Hematopoietic multipotent progenitor cell treated with erythropoietin and hydrocortisone succinate and interleukin-3 and kit ligand, for 8 days (in vitro differentiated cells): ENCODE measurements around the gene VPS50.
"Not testable (repeated sequence)": the region's sequence is repeated elsewhere in the genome, so short reads cannot be mapped to it uniquely, and the experiment has no call there.

Experiments
- DNase-seq: peaks from one replicate; pipeline ENCODE4 v3.0.0-alpha.2; 2015

Gene VPS50

DNA sequence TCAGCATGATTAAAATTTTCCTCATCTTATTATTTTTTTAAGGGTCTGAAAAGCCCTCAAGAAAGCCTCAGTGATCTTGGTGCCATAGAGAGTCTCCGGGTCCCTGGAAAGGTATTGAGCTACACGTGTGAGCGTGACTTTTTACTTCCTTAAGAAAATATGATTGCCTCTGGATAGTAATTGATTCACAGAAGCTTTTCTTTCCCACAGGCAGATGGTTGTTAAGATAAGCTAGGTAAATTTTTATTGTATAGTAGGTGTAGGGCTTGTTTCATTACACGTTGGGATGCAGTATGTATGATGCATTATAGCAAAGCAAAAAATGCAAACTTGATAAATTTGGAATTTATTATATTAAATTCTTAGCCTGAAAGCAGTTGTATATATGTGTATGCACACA, 7.7 kb downstream of the VPS50 start:
- DNase-seq, result no peak

DNA sequence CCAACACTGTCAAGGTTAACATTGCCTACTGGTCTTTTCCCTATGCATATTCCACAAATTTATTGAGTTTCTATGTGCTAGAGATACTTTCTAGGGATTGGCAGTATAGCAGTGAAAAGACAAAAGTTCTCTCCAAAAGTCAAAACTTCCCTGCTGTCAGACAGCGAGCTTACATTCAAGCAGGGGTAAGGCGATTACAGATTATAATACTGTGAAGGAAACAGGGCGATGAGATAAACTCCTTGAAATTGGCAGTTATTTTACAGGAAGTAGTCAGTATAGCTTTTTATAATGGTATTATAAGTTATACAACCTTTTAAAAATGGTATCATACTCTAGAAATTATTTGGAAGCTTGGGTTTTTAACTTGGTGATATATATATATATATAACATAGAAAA, 9.9 kb downstream of the VPS50 start:
- peak; percentile 65 for DNase-seq

DNA sequence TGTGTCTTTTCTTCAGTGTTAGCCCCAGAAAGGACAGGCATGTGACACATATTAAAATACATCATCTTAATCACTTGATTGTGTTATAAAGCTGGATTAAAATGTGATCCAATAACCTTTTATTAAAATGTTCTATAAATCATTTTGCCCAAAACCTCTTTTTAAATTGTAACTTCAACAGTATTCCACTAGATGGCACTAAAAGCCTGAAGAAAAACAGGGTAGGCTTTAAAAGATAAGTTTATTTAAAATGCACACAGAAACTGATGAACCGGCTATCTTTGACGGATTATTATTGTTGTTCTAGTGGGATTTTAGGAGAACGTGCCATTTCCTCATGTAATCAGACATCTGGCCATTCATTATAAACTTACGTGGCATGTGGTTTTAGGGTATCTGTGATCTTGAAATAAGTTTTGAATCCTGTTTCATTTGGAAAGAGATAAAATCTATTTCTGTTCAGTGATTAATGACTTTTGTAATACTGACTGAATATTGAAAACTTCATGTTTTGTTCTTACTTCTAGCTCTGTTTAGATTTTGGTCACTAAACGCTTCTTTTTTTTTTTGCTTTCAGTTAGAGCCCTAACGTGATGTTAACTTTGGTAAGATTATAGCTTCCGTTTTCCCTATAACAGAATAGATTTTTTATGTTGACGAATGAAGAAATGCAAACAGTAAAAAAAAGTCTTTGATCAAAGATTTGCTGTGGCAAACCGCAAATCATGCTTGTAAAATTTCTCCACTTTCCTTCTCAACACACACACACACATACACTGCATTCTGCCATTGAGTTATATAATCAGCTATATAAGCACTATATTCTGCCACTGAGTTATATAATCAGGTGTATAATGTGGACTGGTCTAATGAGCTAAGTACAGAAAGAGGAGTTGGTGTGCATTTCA, 13.6 kb downstream of the VPS50 start:
- DNase-seq, result peak; percentile 61

DNA sequence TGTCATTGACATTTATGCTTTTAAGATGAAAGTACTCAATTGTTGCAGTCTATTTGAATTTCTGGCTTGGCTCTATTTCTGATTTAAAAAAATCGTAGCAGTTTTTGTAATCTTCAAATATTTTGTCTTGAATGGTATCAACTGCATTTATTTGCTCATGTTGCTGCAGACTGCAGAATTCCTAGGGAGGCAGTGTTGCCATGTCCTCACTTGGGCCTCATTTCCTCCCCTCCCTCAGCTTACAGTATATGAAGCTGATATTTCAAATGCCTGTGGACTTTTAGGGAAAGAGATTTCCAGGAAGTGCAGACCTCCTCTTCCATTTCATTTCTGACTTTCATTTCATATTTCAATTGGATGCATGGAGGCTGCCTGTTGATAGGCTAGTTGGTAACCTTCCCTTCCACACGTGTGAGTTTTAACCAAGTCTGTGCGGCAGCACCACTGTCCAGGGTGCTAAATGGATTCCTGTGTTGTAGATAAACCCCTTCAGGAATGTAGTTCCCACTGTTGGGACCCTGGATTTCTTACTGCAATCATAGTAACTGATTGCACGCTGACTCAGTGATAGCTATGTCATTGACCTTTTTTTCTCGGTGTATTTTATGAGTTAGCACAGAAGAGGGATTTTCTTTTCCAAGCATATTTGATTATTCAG, 17.5 kb downstream of the VPS50 start:
- DNase-seq, result no peak

DNA sequence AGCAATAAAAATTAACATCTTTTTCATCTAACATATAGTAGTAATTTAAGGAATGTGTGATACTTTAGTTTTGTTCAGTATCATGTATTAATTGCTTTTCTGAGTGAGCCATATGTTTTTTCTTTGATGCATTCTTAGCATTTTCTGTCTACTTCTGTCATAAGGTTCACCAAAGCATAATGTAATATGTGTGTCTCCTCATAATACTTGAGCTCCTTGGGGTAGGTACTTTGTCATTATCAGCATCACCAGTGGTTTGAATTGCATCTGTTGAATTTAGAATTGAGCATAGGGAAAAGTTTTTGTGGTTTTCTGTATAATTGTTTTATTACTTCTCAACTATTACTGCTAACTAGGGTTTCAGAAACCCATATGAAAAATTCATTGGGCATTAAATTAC, 26.5 kb downstream of the VPS50 start:
- no peak for DNase-seq

DNA sequence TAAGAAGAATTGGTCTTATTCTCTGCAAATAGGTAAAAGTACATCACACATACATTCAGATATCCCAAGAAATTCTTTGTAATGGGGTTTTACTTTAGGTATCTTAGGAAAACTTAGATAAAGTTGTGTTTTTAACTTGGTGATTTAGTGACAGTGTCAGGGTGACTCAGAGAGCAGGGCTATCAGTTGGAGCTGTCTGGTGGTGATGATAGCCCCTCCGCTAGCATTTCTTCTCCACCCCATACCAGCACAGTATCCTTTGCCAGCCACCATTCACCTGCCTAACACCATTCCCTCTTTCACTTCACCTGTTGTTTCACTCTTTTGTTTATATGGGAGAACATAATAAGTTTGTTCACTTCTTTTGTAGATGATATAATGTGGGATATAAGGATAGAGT, 30.4 kb downstream of the VPS50 start:
- no peak for DNase-seq

DNA sequence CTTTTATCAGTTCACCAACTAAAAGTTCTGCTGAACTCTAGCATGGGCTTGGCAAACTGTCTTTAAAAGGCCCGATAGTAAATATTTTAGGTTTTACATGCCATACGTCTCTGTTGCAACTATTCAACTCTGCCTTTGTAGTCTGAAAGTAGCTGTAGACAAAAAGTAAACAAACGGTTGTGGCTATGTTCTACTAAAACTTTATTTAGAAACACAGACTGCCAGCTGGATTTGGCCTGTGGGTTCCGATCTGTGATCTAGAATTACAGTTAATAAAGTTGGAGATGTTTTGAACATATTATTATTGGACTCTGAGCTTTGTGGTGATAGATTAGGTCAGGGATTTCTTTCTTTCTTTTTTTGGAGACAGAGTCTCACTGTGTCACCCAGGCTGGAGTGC, 33.1 kb downstream of the VPS50 start:
- no peak for DNase-seq

DNA sequence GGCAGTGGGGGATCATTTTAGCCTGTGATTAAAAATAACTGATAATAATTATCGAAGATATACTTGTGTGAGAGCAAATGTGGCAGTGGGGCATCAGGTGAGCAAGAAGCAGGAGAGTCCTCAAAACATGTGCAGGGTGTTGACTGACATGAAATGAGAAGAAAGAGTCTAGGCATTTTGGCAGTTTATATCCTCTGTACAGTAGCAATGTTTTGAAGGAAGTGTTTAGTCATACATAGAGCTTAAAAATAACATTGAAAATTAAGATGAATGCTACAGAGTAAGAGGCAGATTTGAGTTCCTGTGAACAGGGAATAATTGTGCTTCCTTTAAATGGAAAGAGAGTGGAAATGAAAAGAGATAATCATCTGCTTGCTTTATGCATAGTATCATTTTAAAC, 47.4 kb downstream of the VPS50 start:
- DNase-seq, result no peak

DNA sequence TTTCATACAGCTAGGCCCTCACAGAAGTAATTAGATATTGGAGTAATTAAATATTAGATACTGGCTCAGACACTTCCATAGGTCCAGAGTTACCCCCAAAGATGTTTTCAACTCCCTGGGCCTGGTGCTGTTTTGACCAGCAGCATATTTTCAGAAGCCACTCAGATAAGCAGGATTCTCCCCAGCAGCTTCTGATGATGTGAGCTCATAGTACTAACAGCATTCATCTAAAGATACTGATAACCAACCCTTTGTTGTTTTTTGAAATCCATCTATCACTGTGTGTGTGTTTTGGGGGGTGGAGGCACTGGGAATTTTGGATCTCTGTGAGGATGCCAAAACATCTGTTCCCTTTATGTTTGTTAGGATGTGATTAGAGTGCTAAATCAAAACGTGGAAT, 52.7 kb downstream of the VPS50 start:
- no peak for DNase-seq

DNA sequence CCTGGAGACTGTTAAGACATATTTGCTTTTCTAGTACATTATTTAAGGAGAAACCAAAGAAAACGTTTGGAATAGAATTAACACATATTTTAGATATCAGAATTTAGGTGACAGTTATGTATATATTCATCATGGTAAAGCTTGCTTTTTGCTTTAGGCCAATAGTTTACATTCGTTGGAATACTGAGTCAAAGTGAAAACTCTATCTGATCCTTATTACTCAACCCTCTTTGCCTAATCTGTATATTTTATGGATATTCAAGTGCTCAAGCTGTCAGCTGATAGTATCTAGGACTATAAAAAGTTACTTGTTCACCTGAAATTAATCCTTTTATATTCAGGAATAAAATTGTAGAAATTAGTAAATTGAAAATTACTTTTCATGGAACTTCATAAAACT, 61.1 kb downstream of the VPS50 start:
- DNase-seq, result no peak

DNA sequence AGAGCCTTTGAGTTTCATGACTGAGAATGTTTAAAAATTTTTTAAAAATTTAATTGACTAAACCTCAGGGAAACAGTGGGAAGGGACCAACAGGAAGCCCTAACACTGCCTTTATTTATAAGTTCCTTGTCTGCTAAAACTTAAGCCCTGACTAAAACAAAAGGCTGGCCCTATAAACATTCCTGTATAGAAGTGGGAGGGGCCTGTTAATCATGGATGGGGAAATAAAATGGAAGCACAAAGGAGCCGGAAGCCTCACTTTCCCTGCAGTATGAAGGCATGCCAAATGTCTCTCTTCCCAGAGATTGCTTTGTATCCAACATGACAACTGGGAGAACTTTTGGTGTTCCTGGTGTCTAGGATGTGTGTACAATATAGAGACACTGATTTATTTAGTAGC, 66.0 kb downstream of the VPS50 start:
- no peak for DNase-seq

DNA sequence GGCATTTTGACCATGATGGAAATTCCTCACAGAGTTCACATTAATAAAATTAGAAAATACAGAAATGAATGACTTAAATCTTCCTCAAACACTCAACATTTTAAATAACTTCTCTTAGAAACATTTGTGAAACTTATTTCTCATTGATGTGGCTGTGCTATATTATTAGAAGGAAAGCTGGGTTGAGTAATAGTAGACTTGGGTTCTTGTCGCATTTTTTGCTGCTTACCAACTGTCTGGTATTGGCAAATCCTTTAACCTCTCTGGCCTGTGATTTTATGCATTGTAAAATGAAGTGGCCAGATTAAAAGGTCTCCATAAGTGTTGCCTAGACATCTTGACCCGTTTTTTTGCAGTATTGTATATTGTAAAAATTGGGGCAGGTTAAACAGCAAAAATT, 66.5 kb downstream of the VPS50 start:
- DNase-seq, result no peak

DNA sequence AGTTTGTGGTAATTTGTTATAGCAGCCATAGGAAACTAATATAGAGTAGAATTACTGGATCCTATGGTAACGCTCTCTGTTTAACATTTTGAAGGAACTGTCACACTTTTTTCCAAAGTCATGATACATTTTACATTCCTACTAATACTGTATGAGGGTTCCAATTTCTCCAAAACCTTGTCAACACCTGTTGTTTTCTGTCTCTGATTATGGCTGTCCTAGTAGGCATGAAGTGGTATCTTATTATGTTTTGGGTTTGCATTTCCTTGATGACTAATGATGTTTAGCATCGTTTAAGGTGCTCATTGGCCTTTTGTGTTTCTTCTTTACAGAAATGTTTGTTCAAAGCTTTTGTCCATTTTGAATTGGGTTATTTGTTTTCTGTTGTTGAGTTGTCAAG, 69.6 kb downstream of the VPS50 start:
- no peak for DNase-seq

DNA sequence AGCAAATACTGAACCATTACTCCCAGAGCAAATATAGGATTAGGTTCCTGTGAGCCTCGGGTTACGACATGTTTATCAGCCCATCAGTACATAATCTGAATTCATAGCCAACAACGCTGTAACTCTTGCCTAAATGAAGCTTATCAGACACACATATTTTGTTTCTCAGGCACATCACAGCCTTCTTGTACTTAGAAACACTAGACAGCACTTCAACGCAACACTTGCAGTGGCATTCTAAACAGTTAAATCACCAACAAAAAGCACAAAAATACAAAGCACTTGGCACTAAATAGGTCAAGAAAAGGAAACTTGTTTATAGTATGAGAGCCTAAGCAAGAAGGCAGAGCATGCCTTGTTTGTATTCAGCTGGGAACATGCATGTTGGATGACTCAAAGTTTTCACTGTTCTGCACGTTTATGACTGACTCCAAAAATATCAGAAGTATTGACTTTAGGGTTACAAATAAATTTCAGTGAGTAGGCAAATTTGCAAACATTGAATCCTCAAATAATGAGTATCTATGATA, 75.0 kb downstream of the VPS50 start:
- DNase-seq, result peak; percentile 12

DNA sequence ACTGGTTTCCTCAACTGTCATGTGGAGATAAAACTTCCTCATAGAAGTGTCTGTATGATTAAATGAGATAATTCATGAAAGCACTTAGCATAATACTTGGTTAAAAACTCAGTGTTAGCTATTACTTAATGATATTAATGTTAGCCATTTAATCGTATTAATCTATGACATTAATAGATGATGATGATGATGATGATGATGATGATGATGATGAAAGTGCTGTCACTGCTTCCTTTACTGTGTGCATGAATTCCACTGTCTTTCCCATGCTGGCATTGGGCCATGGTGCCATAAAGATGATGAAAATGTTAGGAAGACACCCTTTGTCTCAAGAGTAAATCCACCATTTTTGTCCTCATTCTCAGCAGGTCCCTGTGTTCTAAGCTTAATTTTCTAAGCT, 75.8 kb downstream of the VPS50 start:
- no peak for DNase-seq

DNA sequence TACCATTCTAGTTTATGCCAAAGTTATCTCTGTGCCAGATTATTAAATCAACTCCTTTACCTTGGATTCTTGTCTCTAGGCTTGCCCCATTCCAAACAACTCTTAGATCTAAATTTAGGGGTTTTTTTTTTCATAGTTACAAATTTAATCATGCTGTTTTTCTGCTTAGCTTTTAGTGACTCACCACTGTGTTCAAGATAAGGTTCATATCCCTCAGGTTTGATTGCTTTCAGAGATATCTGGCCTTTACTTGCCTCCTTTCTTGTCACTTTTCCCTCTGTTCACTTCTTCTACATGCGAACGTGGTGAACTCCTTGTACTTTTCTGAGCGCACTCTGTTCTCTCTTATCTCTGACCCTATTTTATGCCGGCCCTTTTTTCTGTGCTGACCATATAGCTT, 78.2 kb downstream of the VPS50 start:
- no peak for DNase-seq

DNA sequence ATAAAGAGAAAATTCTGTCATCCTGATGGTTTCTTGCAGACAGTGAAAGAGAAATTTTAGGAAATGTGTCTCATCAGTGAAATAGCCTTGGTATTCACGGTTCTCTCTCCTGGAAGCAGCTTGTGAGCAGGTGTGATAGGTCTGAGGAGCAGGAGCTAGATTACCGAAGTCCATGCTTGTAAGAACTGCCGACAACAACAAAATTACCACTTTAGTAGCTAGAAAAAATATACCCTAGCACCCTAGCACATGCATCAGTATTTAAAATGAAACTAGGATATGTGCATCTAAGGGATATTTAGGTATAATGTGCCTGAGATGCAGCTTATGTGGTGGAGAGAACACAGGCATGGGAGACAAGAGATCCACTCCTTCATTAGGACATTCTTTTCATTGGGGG, 82.3 kb downstream of the VPS50 start:
- no peak for DNase-seq

DNA sequence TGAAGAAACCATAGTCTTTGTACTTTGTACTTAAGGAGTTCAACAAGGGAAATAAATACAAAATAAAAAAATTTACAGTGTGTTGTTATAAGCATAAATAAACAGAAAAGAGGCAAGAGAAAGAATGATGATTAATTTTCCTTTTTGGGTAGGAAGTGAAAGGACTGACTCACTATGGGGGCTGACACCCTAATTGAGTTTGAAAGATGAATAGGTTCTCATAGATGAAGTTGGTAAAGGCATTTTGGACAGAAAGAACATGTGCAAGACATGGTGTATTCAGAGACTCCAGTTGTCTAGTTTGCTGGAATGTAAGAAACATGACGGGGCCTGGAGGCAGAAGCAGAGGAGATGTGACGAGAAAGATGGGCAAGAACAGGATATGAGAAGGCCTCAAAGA, 83.7 kb downstream of the VPS50 start:
- no peak for DNase-seq

DNA sequence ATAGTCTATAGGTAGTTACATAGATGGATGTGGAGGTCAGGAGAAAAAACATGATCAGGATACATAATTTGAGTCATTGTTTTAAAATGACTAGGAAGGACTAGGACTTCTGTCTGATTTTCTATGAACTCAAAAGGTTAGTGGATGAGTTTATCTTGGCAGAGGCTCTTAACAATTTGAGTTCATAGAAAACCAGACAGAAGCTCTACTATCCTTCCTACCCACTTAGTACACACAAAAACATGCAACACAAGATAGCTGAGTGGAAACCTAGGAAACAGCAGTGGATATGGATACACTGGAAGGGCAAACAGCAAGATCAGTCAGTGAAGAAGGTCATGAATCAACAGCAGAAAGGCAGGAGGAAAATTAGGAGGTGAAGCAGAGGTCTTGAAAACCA, 84.6 kb downstream of the VPS50 start:
- DNase-seq, result no peak

DNA sequence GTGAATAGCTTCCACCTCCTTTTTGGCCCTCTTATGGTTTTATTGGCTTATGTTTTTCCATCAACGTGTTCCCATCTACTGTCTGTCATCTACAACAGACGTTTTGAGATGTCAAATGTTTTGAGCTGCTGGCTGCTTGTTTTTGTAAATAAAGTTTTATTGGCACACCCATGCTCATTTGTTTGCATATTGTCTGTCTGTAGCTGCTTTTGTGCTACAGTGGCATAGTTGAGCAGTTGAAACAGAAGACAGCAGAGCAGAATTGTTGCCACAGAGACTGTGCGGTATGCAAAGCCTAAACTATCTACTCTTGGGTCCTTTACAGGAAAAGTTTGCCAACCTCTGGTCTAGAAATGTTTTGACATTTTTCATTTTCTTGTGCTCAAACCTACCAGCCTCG, 88.7 kb downstream of the VPS50 start:
- DNase-seq, result no peak

DNA sequence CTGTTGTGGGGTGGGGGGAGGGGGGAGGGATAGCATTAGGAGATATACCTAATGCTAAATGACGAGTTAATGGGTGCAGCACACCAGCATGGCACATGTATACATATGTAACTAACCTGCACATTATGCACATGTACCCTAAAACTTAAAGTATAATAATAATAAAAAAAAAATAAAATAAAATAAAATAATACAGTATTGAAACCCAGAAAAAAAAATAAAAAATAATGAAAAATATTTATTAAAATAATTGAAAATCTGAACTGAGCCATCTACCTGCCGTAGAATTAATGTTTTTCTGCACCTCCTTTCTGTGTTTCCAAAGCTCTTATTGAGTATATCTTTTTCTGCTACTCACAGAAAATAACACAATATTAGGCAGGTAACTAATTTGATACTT, 94.1 kb downstream of the VPS50 start:
- DNase-seq, result not testable (repeated sequence)

DNA sequence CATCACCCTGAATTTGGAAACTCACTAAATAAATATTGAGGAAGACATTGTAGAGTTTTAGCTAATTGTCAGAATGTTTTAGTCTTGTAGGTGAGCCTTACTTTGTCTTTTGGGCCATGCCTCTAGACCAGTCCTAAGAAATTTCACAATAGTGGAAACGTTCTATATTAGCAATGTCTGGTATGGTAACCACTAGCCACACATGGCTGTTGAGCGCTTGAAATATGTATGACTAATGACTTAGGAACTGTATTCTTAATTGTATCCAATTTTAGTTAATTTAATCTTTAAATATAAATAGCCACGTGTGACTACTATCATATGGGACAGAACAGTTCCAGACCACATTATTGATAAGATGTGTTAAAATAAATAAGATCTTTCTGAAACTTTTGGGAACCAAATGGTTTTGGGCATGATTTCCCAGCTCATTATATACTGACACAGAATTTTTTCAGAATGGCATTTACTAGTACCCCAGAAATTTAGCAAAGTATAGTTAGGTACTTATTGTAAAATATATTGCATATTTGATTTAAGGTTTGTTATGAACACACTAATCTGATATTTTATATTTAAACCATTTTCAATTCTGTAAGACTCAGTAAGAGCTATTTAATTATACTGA, 95.0 kb downstream of the VPS50 start:
- DNase-seq, result no peak

DNA sequence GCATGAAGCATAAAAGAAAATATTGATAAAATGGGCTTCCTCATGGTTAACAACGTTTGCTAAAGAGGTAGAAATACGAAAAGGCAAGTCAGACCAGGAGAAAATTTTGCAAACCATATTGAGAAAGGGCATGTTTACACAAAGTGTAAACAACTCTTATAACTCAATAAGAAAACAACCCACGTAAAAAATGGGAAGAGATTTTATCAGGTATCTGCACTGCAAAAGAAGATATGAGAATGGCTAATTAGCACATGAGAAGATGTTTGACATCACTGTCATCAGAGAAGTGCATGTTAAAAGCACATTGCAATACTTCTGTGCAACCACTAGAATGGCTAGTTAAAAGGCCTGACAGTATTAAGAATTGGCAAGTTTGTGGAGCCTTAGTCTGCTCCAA, 99.5 kb downstream of the VPS50 start:
- no peak for DNase-seq

DNA sequence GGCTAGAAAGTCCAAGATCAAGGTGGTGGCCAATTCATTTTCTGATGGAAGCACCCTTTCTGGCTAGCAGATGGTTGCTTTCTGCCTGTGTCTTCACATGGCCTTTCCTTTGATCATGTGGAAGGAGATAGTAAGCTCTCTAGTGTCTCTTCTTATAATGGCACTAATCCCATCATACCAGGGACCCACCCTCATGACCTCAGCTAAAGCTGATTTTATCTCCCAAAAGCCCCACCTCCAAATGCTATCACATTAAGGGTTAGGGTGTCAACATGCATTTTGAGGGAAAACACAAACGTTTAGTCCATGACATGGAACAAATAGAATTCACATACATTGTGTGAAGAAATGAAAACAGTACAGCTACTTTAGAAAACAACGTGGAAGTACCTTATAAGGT, 100.0 kb downstream of the VPS50 start:
- DNase-seq, result no peak
